ENCODE results near the gene C6orf136. TPM values are rescaled to one million over a fixed set of nuclear protein-coding genes. Genes with fewer than 3 reads are reported as not detected.
A peak's percentile ranks its signal among the peaks of the same experiment; 100 is the strongest.

C6orf136 gene
- total RNA-seq, 2 donors from 2014 or later = 17.9 to 24.3 TPM

GRCh38 chr6:30700340-30700739 lies 53.4 kb downstream of the C6orf136 start:
- Histone ChIP-seq H3K4me3 (ENCODE audit: low read length) (no peak overlapping the region), H3K9ac (ENCODE audit: extremely low read depth, low read length, poor library complexity, severe bottlenecking) (no peak overlapping the region), H3K27me3 (ENCODE audit: control insufficient read depth, insufficient read depth, low read length, poor library complexity, severe bottlenecking) (no peaks in the 10 kb centered on the region), H3K9me3 (ENCODE audit: control insufficient read depth, low read length) (no peaks in the 10 kb centered on the region), H3K27ac (ENCODE audit: low read depth, low read length) (no peak overlapping the region), H3K36me3 (ENCODE audit: control insufficient read depth, insufficient read depth, low read length) (peaks cover 49% of the 10 kb centered on the region), H3K4me1 (ENCODE audit: control insufficient read depth, insufficient read depth, low read length) (no peaks in the 10 kb centered on the region)
- TF ChIP-seq CTCF (conservative IDR thresholded peaks at IDR 0.05) = no peak
- Mint-ChIP-seq H3K27ac (peak overlapping the region; percentile 44), H3K27me3 (ENCODE audit: insufficient read depth) (no peaks in the 10 kb centered on the region), H3K9me3 (no peaks in the 10 kb centered on the region), H3K4me1 (no peaks in the 10 kb centered on the region), H3K36me3 (ENCODE audit: low read depth) (peaks cover 51% of the 10 kb centered on the region), H3K4me3 (no peak overlapping the region)
- WGBS, 2 experiments (ENCODE audit: insufficient coverage in 1 of 2, insufficient read length in 1 of 2) = 50 to 82% methylated on average over 1 to 4 of the region's 4 CpGs
- no peak for DNase-seq

Other genes with a start within 250 kb of the C6orf136 start
- 10 to 100 TPM; 31.7 to 38.4 TPM for gene HLA-E, start 157.6 kb upstream of the C6orf136 start, total RNA-seq
- gene GNL1, start 90.6 kb upstream of the C6orf136 start, total RNA-seq = 10 to 100 TPM; 82.1 to 93.5 TPM
- 10 to 100 TPM; 10.9 to 12.0 TPM for gene PRR3, start 89.8 kb upstream of the C6orf136 start, total RNA-seq
- 10 to 100 TPM; 84.9 to 89.3 TPM for gene ABCF1, start 75.7 kb upstream of the C6orf136 start, total RNA-seq
- gene PPP1R10, start 29.9 kb upstream of the C6orf136 start, total RNA-seq = 100 to 1,000 TPM; 122 to 126 TPM
- gene MRPS18B, start 29.3 kb upstream of the C6orf136 start, total RNA-seq = 10 to 100 TPM; 37.6 to 39.7 TPM
- gene ATAT1, start 20.3 kb upstream of the C6orf136 start, total RNA-seq = 10 to 100 TPM; 31.6 to 38.0 TPM
- 10 to 100 TPM; 33.5 to 33.9 TPM for gene DHX16, start 25.9 kb downstream of the C6orf136 start, total RNA-seq
- gene PPP1R18, start 39.5 kb downstream of the C6orf136 start, total RNA-seq = 10 to 100 TPM; 27.6 to 31.4 TPM
- 10 to 100 TPM; 37.1 TPM for gene NRM, start 43.9 kb downstream of the C6orf136 start, total RNA-seq
- gene MDC1, start 70.1 kb downstream of the C6orf136 start, total RNA-seq = 10 to 100 TPM; 79.0 to 95.1 TPM
- gene TUBB, start 73.2 kb downstream of the C6orf136 start, total RNA-seq = 1,000 to 10,000 TPM; 1,504 to 1,815 TPM
- 100 to 1,000 TPM; 121 to 141 TPM for gene FLOT1, start 95.6 kb downstream of the C6orf136 start, total RNA-seq
- 100 to 1,000 TPM; 102 to 136 TPM for gene IER3, start 97.4 kb downstream of the C6orf136 start, total RNA-seq
- 100 to 1,000 TPM; 140 to 151 TPM for gene DDR1, start 237.4 kb downstream of the C6orf136 start, total RNA-seq